ENCODE data around the gene TRAPPC3.

- TF ChIP-seq CTCF (conservative IDR thresholded peaks at IDR 0.05; ENCODE audit: low read length): no peak
- no peak for TF ChIP-seq EZH2phosphoT487 (IDR thresholded peaks at IDR 0.05; ENCODE audit: borderline replicate concordance)
Measured at GRCh38 chr1:36092798-36093185, 56.5 kb downstream of the TRAPPC3 start.

All from Loucy (cell line).